DOHH2 (cell line): Measurements from ENCODE around the gene BCL2L13.

Experiments
- EZH2phosphoT487 ChIP-seq: fragments of 200-600 bp; sonication (generic); IDR thresholded peaks from 2 replicates; pipeline ENCODE4 v1.6.1; 2017; ENCODE audit warnings: borderline replicate concordance, mild to moderate bottlenecking, antibody characterized with exemption, low read length, moderate library complexity, mixed read lengths
- TF ChIP-seq, protein P1 (sequence below): fragments of 200-600 bp; sonication (generic); IDR thresholded peaks from one replicate; pipeline ENCODE4 v1.5.1; 2014; ENCODE audit warnings: antibody characterized with exemption, mild to moderate bottlenecking, low read depth, low read length; ENCODE audit not compliant: poor library complexity, severe bottlenecking

DNA sequence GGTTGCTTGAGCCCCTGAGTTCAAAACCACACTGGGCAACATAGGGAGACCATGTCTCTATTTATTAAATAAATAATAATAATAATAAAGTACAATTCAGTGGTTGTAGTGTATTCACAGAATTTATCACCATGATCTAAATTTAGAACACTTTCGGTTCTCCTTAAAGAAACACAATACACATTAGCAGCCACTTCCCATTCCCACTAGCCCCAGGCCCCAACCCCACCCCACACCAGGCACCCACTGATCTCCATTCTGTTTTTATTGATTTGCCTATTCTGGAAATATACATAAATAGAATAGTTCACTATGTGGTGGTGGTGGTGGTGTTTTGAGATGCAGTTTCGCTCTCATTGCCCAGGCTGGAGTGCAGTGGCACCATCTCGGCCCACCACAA, 45.7 kb downstream of the BCL2L13 start:
- TF ChIP-seq, protein P1, sequence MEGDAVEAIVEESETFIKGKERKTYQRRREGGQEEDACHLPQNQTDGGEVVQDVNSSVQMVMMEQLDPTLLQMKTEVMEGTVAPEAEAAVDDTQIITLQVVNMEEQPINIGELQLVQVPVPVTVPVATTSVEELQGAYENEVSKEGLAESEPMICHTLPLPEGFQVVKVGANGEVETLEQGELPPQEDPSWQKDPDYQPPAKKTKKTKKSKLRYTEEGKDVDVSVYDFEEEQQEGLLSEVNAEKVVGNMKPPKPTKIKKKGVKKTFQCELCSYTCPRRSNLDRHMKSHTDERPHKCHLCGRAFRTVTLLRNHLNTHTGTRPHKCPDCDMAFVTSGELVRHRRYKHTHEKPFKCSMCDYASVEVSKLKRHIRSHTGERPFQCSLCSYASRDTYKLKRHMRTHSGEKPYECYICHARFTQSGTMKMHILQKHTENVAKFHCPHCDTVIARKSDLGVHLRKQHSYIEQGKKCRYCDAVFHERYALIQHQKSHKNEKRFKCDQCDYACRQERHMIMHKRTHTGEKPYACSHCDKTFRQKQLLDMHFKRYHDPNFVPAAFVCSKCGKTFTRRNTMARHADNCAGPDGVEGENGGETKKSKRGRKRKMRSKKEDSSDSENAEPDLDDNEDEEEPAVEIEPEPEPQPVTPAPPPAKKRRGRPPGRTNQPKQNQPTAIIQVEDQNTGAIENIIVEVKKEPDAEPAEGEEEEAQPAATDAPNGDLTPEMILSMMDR: no peak
- no peak for TF ChIP-seq EZH2phosphoT487
